Measurements from ENCODE around the gene RBX1. TPM values are rescaled to one million over a fixed set of nuclear protein-coding genes. Genes with fewer than 3 reads are reported as not detected.

The RBX1 gene
- total and polyA plus RNA-seq, 2 of the 8 experiments (the other 6 are each of a cell fraction or from before 2014, with no cell fraction given) = 76.5 to 119 TPM

DNA sequence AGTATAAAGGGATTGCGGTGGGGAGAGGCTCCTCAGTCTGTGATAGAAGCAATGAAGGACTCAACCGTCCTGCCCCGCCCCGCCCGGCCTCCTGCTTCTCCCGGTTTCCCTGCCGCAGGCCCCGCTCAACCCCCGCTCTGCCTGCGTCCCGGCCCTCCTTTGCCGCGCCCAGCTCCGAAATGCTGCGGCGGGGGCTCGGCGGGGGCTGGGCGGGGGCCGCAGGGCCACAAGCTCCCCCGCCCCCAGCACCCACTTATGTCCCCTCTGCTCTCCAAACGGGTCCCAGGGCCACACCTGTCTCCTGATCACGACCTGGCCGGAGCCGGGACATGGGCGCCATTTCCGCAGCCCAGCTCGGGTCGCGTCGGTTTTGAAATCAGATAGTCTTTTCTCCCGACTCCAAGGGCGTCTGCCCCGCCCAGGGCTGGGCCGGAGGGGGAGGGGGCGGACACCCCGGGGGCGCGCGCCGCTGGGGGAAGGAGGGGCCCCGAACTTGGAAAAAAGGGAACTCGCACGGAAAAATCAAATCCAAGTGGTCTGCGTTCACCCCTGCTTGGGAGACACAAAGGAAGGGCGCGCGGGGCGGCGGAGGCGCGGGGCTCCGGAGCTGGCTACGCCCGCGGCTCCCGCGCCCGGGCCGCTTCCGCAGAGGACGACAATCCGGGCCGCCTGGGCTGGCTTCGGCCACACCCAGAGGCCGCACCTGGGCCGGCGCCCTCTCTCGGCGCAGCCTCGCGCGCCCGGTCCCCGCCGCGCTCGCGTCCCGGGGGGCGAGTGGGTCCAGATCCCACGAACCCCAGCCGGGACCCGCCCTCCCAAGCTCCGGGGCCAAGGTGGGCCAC is 70.7 kb downstream of the RBX1 start:
- Histone ChIP-seq H2BK20ac (ENCODE audit: low read length) (no peak overlapping the region), H3K18ac (ENCODE audit: extremely low read depth, low read length) (peak overlapping the region; percentile 97), H2BK12ac (ENCODE audit: low read depth, low read length) (peak overlapping the region; percentile 90), H3K27ac (ENCODE audit: low read depth, low read length) (peak overlapping the region; percentile 95), H3K23me2 (ENCODE audit: low read depth, low read length) (peaks cover 6% of the 10 kb centered on the region; the same call in 1 of the 2 replicates), H3K27me3 (replicated peaks in 1 of 4; ENCODE audit: control insufficient read depth in 3 of 4, extremely low read depth in 1 of 4, insufficient read depth in 3 of 4, low read length in 3 of 4) (peaks cover 0 to 2% (median 0%) of the 10 kb centered on the region in 4 experiments; a peak in 2 of 7 replicates), H4K8ac (ENCODE audit: extremely low read depth, insufficient read depth, low read length) (peak overlapping the region; percentile 99), H2AFZ (ENCODE audit: low read length) (0 out of 2 replicates have a peak overlapping the region, but pooled peaks have one; percentile 67), H3K4me2 (ENCODE audit: insufficient read depth in 1 of 2, low read depth in 2 of 2, low read length in 2 of 2) (peak overlapping the region; percentile 67 to 88), H3K56ac (replicated peaks; ENCODE audit: insufficient read length, low read depth, low read length) (peak overlapping the region; percentile 56), H3K4ac (replicated peaks; ENCODE audit: insufficient read length, low read depth, low read length) (peak overlapping the region; percentile 74), H3K4me1 (replicated peaks in 1 of 4; ENCODE audit: control insufficient read depth in 3 of 4, insufficient read depth in 4 of 4, low read length in 3 of 4) (peaks cover 0 to 11% (median 5%) of the 10 kb centered on the region in 4 experiments; a peak in 6 of 7 replicates), H3K9me3 (ENCODE audit: insufficient read depth in 2 of 2, low read depth in 1 of 2, low read length in 1 of 2) (no peaks in the 10 kb centered on the region), H3K14ac (ENCODE audit: insufficient read length) (no peak overlapping the region), H2BK15ac (ENCODE audit: low read length) (0 out of 2 replicates have a peak overlapping the region, but pooled peaks have one; percentile 72), H4K91ac (replicated peaks; ENCODE audit: insufficient read length, low read length) (peak overlapping the region; percentile 94), H3K9ac (replicated peaks in 1 of 4; ENCODE audit: extremely low read depth in 1 of 4, low read depth in 3 of 4, low read length in 3 of 4) (peak overlapping the region; percentile 64 to 97 (median 84)), H4K20me1 (replicated peaks in 1 of 2; ENCODE audit: control insufficient read depth in 1 of 2, insufficient read depth in 2 of 2, low read length in 2 of 2) (no peaks in the 10 kb centered on the region), H2BK5ac (ENCODE audit: low read depth, low read length) (peak overlapping the region; percentile 92), H3K79me2 (ENCODE audit: control insufficient read depth in 1 of 2, insufficient read depth in 2 of 2, low read length in 2 of 2) (no peaks in the 10 kb centered on the region), H3K79me1 (ENCODE audit: low read depth, low read length) (no peaks in the 10 kb centered on the region), H4K5ac (ENCODE audit: insufficient read length, low read depth, low read length) (peak overlapping the region; percentile 92), H2BK120ac (replicated peaks; ENCODE audit: low read depth, low read length) (no peak overlapping the region), H3K36me3 (ENCODE audit: control insufficient read depth in 2 of 4, insufficient read depth in 4 of 4, low read length in 3 of 4) (no peaks in the 10 kb centered on the region; a peak in 1 of 8 replicates), H3K23ac (ENCODE audit: insufficient read length) (no peak overlapping the region), H3K4me3 (ENCODE audit: extremely low read depth in 1 of 4, insufficient read depth in 2 of 4, low read depth in 3 of 4, low read length in 4 of 4) (peak overlapping the region; percentile 35 to 79 (median 53)), H2AK5ac (ENCODE audit: low read depth, low read length) (peak overlapping the region; percentile 82; the same call in 1 of the 2 replicates)
- 0% methylated on average over 27 of the region's 85 CpGs; no CpG with 5 or more reads in 1 of the 2 experiments for WGBS, 2 experiments (ENCODE audit: extremely low coverage in 1 of 2, insufficient coverage in 1 of 2, insufficient read length in 1 of 2, insufficient replicate concordance in 2 of 2, low coverage in 1 of 2, low lambda C conversion rate in 2 of 2, missing lambda C conversion rate in 1 of 2)
- CTCF ChIA-PET (ENCODE audit: partially characterized antibody) = interaction anchor here (0.7 kb wide), 1 partner anchor 28 kb away, joined by 4 read pairs; no protein-coding TSS in a partner anchor
- DNase-seq (ENCODE audit: low read depth in 1 of 2, low spot score in 2 of 2) = peak in 1 of 2 experiments; percentile 84
- POLR2A ChIA-PET (ENCODE audit: partially characterized antibody) = interaction anchor here (0.6 to 4.8 kb wide), 38 partner anchors 8 to 488 kb away, joined by 3 to 59 read pairs (median 6); partner anchors contain the start of genes EP300, RANGAP1 and RBX1
- FAIRE-seq = no peak
- TF ChIP-seq, protein P1, sequence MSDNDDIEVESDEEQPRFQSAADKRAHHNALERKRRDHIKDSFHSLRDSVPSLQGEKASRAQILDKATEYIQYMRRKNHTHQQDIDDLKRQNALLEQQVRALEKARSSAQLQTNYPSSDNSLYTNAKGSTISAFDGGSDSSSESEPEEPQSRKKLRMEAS (IDR thresholded peaks at IDR 0.05) = no peak
- no peak for TF ChIP-seq BACH1 (IDR thresholded peaks at IDR 0.05; ENCODE audit: low read length)
- no peak for TF ChIP-seq RNF2 (IDR thresholded peaks at IDR 0.05; ENCODE audit: borderline replicate concordance, low read depth, low read length, missing control alignments, poor library complexity, severe bottlenecking)
- peak; percentile 30 for TF ChIP-seq ASH2L (IDR thresholded peaks at IDR 0.05; ENCODE audit: low read length)
- no peak for TF ChIP-seq CREB1 (IDR thresholded peaks at IDR 0.05)
- TF ChIP-seq, protein P2, sequence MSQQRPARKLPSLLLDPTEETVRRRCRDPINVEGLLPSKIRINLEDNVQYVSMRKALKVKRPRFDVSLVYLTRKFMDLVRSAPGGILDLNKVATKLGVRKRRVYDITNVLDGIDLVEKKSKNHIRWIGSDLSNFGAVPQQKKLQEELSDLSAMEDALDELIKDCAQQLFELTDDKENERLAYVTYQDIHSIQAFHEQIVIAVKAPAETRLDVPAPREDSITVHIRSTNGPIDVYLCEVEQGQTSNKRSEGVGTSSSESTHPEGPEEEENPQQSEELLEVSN (IDR thresholded peaks at IDR 0.05) = no peak
- peak; percentile 68 for TF ChIP-seq TAF7 (optimal IDR thresholded peaks at IDR 0.05; ENCODE audit: borderline replicate concordance, low read depth, low read length)
- peak; percentile 8 for TF ChIP-seq KDM4A (IDR thresholded peaks at IDR 0.05; ENCODE audit: low read depth, low read length, severe bottlenecking)
- TF ChIP-seq FOSL1 (IDR thresholded peaks at IDR 0.05; ENCODE audit: insufficient read depth, low read depth, low read length) = no peak
